Caco-2 (cell line): ENCODE results near the gene IMMP2L. TPM values are rescaled to one million over a fixed set of nuclear protein-coding genes. Genes with fewer than 3 reads are reported as not detected.

Experiments used
- BruUV-seq: library from RNA; stranded (reverse); fragments of 400-500 nt; replicated peaks from 2 replicates; lab custom pipeline; 2021; lab: Mats Ljungman, UMichigan
- CTCF ChIA-PET: fragments of 300-600 bp; sonication (Branson Sonifier 250); formaldehyde crosslinking; loops from one replicate; lab custom pipeline; 2022; ENCODE audit warnings: antibody characterized with exemption; lab: Charles Lee
- POLR2A ChIA-PET: fragments of 300-600 bp; sonication (Branson Sonifier 250); formaldehyde crosslinking; loops from one replicate; lab custom pipeline; 2022; ENCODE audit warnings: antibody characterized with exemption; lab: Charles Lee
- DNase-seq, 2 experiments: peaks; one replicate each; pipeline versions ENCODE4 v3.0.0 to v3.0.0-alpha.2; 2020 to 2022
- H3K27me3 ChIP-seq: replicated peaks from 2 replicates; pipeline ENCODE4 v1.6.0; 2011; ENCODE audit warnings: low read length; ENCODE audit not compliant: control insufficient read depth, insufficient read depth
- H3K36me3 ChIP-seq: 2 replicates; pipeline ENCODE4 v1.5.1; 2011; ENCODE audit warnings: low read length; ENCODE audit not compliant: control insufficient read depth, insufficient read depth
- H3K4me1 ChIP-seq: fragments of 250-450 bp; sonication (Bioruptor Pico); 2 replicates; pipeline ENCODE4 v1.5.1; 2020; ENCODE audit warnings: mild to moderate bottlenecking
- H3K4me3 ChIP-seq: 2 replicates; pipeline ENCODE4 v1.5.1; 2011; ENCODE audit warnings: low read depth, mild to moderate bottlenecking, control low read depth, low read length
- H3K9me3 ChIP-seq: fragments of 250-450 bp; sonication (Bioruptor Pico); 2 replicates; pipeline ENCODE4 v1.5.1; 2020; ENCODE audit warnings: mild to moderate bottlenecking, moderate library complexity
- H3K27ac Mint-ChIP-seq: one replicate; pipeline ENCODE4 v1.8.0; 2022; ENCODE audit warnings: mixed read lengths; ENCODE audit not compliant: unreplicated experiment
- H3K27me3 Mint-ChIP-seq: one replicate; pipeline ENCODE4 v1.8.0; 2022; ENCODE audit warnings: mixed read lengths; ENCODE audit not compliant: insufficient read depth, unreplicated experiment
- H3K36me3 Mint-ChIP-seq: one replicate; pipeline ENCODE4 v1.8.0; 2022; ENCODE audit warnings: mild to moderate bottlenecking, mixed read lengths; ENCODE audit not compliant: insufficient read depth, unreplicated experiment
- H3K4me1 Mint-ChIP-seq: one replicate; pipeline ENCODE4 v1.8.0; 2022; ENCODE audit warnings: low read depth, mixed read lengths; ENCODE audit not compliant: unreplicated experiment
- H3K4me3 Mint-ChIP-seq: one replicate; pipeline ENCODE4 v1.8.0; 2022; ENCODE audit warnings: mild to moderate bottlenecking, moderate library complexity, mixed read lengths; ENCODE audit not compliant: unreplicated experiment
- H3K9me3 Mint-ChIP-seq: one replicate; pipeline ENCODE4 v1.8.0; 2022; ENCODE audit warnings: mixed read lengths; ENCODE audit not compliant: unreplicated experiment
- intact Hi-C: fragments of 100-400 bp; cut with micrococcal nuclease; formaldehyde crosslinking; loops from one replicate; pipeline ENCODE4 v1.10.0; 2022; ENCODE audit not compliant: unreplicated experiment
- total RNA-seq: library from RNA; stranded (reverse); gene quantifications from 2 replicates; pipeline ENCODE4 v1.2.3, GENCODE V29; 2022
- TF ChIP-seq, protein P1 (sequence below), 2 experiments: fragments of 200-600 bp in 1 of 2; IDR thresholded peaks; 1 replicate in 1 of 2; 2 replicates in 1 of 2; pipeline versions ENCODE4 v1.5.1 to v1.8.0; 2011 to 2022; ENCODE audit warnings: antibody characterized with exemption in 1 of 2, control low read depth in 1 of 2, inconsistent platforms in 1 of 2, low read depth in 1 of 2, low read length in 1 of 2, mild to moderate bottlenecking in 1 of 2, moderate library complexity in 1 of 2; ENCODE audit not compliant: insufficient read depth in 1 of 2, severe bottlenecking in 1 of 2, unreplicated experiment in 1 of 2

The IMMP2L gene
- total RNA-seq, 1 experiment from 2014 or later, result 9.5 TPM

DNA sequence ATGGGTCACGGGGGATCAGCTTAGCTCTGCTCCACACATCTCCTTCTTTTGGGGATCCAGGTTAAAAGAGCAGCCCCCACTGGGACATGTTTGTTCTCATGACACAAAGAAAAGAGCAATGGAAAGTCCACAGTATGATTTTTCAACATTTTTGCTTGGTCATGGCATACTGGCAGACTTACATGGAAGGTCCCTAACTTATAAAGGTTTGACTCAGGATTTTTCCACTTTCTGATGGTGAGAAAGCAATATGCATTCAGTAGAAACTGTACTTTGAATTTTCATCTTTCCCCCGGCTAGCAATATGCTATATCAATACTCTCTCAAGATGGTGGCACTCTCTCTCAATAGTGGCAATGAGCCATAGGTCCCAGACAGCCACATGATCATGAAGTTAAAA is 699.0 kb downstream of the IMMP2L start:
- Mint-ChIP-seq H3K36me3 (no peaks in the 10 kb centered on the region), H3K27me3 (no peaks in the 10 kb centered on the region), H3K4me3 (no peak overlapping the region), H3K9me3 (no peaks in the 10 kb centered on the region), H3K27ac (no peak overlapping the region), H3K4me1 (no peaks in the 10 kb centered on the region)
- CTCF ChIA-PET, result no interaction called here
- Histone ChIP-seq H3K9me3 (no peaks in the 10 kb centered on the region; the same call in 1 of the 2 replicates), H3K4me1 (no peaks in the 10 kb centered on the region), H3K27me3 (no peaks in the 10 kb centered on the region), H3K36me3 (no peaks in the 10 kb centered on the region), H3K4me3 (no peak overlapping the region)
- no peak for DNase-seq
- intact Hi-C loops, result no loop called here
- TF ChIP-seq, protein P1, sequence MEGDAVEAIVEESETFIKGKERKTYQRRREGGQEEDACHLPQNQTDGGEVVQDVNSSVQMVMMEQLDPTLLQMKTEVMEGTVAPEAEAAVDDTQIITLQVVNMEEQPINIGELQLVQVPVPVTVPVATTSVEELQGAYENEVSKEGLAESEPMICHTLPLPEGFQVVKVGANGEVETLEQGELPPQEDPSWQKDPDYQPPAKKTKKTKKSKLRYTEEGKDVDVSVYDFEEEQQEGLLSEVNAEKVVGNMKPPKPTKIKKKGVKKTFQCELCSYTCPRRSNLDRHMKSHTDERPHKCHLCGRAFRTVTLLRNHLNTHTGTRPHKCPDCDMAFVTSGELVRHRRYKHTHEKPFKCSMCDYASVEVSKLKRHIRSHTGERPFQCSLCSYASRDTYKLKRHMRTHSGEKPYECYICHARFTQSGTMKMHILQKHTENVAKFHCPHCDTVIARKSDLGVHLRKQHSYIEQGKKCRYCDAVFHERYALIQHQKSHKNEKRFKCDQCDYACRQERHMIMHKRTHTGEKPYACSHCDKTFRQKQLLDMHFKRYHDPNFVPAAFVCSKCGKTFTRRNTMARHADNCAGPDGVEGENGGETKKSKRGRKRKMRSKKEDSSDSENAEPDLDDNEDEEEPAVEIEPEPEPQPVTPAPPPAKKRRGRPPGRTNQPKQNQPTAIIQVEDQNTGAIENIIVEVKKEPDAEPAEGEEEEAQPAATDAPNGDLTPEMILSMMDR (IDR thresholded peaks at IDR 0.05; ENCODE audit: insufficient read depth in 1 of 2, low read depth in 1 of 2, low read length in 1 of 2, severe bottlenecking in 1 of 2, unreplicated experiment in 1 of 2), result no peak
- no TSS peak for BruUV-seq
- POLR2A ChIA-PET, result no interaction called here

DNA sequence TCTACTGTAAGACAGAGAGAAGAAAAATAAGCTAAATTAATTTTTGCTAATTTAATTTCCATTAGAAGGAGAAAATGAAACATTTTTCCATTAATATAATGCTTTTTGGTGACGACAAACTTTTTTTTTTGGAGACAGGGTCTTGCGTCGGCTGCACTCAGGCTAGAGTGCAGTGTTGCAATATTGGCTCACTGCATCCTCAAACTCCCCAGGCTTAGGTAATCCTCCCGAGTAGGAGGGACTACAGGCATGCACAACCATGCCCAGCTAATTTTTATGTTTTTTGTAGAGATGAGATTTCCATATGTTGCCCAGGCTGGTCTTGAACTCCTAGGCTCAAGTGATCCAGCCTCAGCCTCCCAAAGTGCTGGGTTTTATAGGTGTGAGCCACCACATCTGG is 701.1 kb downstream of the IMMP2L start:
- Histone ChIP-seq H3K36me3 (no peaks in the 10 kb centered on the region), H3K4me3 (no peak overlapping the region), H3K9me3 (no peaks in the 10 kb centered on the region; the same call in 1 of the 2 replicates), H3K4me1 (no peaks in the 10 kb centered on the region), H3K27me3 (no peaks in the 10 kb centered on the region)
- intact Hi-C loops, result no loop called here
- Mint-ChIP-seq H3K27me3 (no peaks in the 10 kb centered on the region), H3K4me3 (no peak overlapping the region), H3K9me3 (no peaks in the 10 kb centered on the region), H3K36me3 (no peaks in the 10 kb centered on the region), H3K4me1 (no peaks in the 10 kb centered on the region), H3K27ac (no peak overlapping the region)
- ChIA-PET POLR2A (no interaction called here), CTCF (no interaction called here)
- no TSS peak for BruUV-seq
- DNase-seq, result no peak
- TF ChIP-seq, protein P1 (IDR thresholded peaks at IDR 0.05; ENCODE audit: insufficient read depth in 1 of 2, low read depth in 1 of 2, low read length in 1 of 2, severe bottlenecking in 1 of 2, unreplicated experiment in 1 of 2), result no peak

DNA sequence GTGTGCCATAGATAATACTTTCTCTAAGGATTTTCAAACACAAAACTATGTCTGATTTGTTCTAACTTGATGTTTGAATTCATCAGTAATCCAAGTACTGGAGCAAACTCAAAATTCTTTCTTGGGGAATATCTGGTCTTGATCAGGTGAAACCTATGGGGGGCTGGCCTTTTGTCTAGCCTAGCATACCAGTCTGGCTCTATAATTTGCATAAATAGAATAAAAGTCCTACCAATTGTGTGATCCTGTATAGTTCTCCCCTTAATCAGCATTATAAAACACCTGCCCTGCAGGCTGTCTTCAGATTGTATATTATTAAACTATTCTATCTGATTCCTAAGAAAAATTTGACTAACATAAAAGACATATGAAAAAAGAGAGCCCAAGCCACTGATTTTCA is 705.2 kb downstream of the IMMP2L start:
- TF ChIP-seq, protein P1 (IDR thresholded peaks at IDR 0.05; ENCODE audit: insufficient read depth in 1 of 2, low read depth in 1 of 2, low read length in 1 of 2, severe bottlenecking in 1 of 2, unreplicated experiment in 1 of 2), result no peak
- ChIA-PET POLR2A (no interaction called here), CTCF (no interaction called here)
- Mint-ChIP-seq H3K27ac (no peak overlapping the region), H3K4me3 (no peak overlapping the region), H3K4me1 (no peaks in the 10 kb centered on the region), H3K9me3 (no peaks in the 10 kb centered on the region), H3K27me3 (no peaks in the 10 kb centered on the region), H3K36me3 (no peaks in the 10 kb centered on the region)
- Histone ChIP-seq H3K27me3 (no peaks in the 10 kb centered on the region), H3K4me3 (no peak overlapping the region), H3K36me3 (no peaks in the 10 kb centered on the region), H3K9me3 (no peaks in the 10 kb centered on the region), H3K4me1 (no peaks in the 10 kb centered on the region)
- BruUV-seq, result no TSS peak
- DNase-seq, result no peak
- intact Hi-C loops, result no loop called here
